K562 (cell line): ENCODE data around the gene PPP3CA. TPM values are rescaled to one million over a fixed set of nuclear protein-coding genes. Genes with fewer than 3 reads are reported as not detected.

Experiments
- ATAC-seq: fragments of 200-7000 bp; cut with Tn5 transposase; 3 replicates; pipeline ENCODE4 v1.9.1; 2020; ENCODE audit warnings: moderate library complexity
- BruUV-seq: library from RNA; stranded (reverse); fragments of 400-500 nt; replicated peaks from 2 replicates; lab custom pipeline; 2021; lab: Mats Ljungman, UMichigan
- CTCF ChIA-PET: fragments of 300-600 bp; formaldehyde crosslinking; extraction: SDS; loops from one replicate; lab custom pipeline; 2021; ENCODE audit warnings: low intra/inter-chr PET ratio; lab: Yijun Ruan, JAX
- POLR2A ChIA-PET: fragments of 300-600, 350-650 bp; sonication (Branson Sonifier 250); formaldehyde crosslinking; extraction: SDS; loops from one replicate; lab custom pipeline; 2021; ENCODE audit warnings: antibody characterized with exemption, inconsistent platforms; lab: Yijun Ruan, JAX
- DNase-seq, 4 experiments: peaks; one replicate each; pipeline versions ENCODE4 v3.0.0 to v3.0.0-alpha.2; 2011 to 2018; ENCODE audit warnings: low spot score in 3 of 4, mixed read lengths in 3 of 4; ENCODE audit errors: extremely low read depth in 1 of 4
- FAIRE-seq: peaks from 2 replicates; lab custom pipeline; 2011; peaks lifted over from hg19 to GRCh38; lab: Jason Lieb, UNC
- H2AFZ ChIP-seq: 2 replicates; pipeline ENCODE4 v1.6.0; 2011; ENCODE audit warnings: low read depth, low read length, control low read depth, inconsistent platforms
- H3K27ac ChIP-seq: fragments of 200-600 bp; 3 replicates; pipeline ENCODE4 v1.8.0; 2011; ENCODE audit warnings: low read depth, mild to moderate bottlenecking, control low read depth, inconsistent platforms, low read length, moderate library complexity, mixed read lengths; ENCODE audit errors: extremely low read depth
- H3K27me3 ChIP-seq, 2 experiments: fragments of 300-600 bp in 1 of 2; 2 replicates in 1 of 2; 3 replicates in 1 of 2; pipeline versions ENCODE4 v1.6.0 to v1.8.0; 2011; ENCODE audit warnings: inconsistent platforms in 2 of 2, low read length in 2 of 2, mild to moderate bottlenecking in 1 of 2, mixed read lengths in 1 of 2, moderate library complexity in 1 of 2; ENCODE audit not compliant: control insufficient read depth in 2 of 2, insufficient read depth in 2 of 2
- H3K36me3 ChIP-seq: fragments of 300-600 bp; 3 replicates; pipeline ENCODE4 v1.8.0; 2011; ENCODE audit warnings: mild to moderate bottlenecking, low read length, inconsistent platforms; ENCODE audit not compliant: control insufficient read depth, insufficient read depth
- H3K4me1 ChIP-seq, 2 experiments: fragments of 200-600 bp in 1 of 2; replicated peaks in 1 of 2; 2 replicates in 1 of 2; 3 replicates in 1 of 2; pipeline versions ENCODE4 v1.5.1 to v1.8.0; 2011; ENCODE audit warnings: inconsistent platforms in 2 of 2, low read length in 2 of 2, mild to moderate bottlenecking in 1 of 2, mixed read lengths in 1 of 2, moderate library complexity in 1 of 2; ENCODE audit not compliant: control insufficient read depth in 2 of 2, insufficient read depth in 2 of 2
- H3K4me2 ChIP-seq: 2 replicates; pipeline ENCODE4 v1.6.1; 2011; ENCODE audit warnings: low read length, control low read depth, inconsistent platforms, mixed read lengths; ENCODE audit not compliant: insufficient read depth
- H3K4me3 ChIP-seq: fragments of 200-600 bp; sonication (generic), shearing (Covaris generic); 2 replicates; pipeline ENCODE4 v1.5.1; 2016; ENCODE audit warnings: control low read depth, inconsistent platforms
- H3K79me2 ChIP-seq: fragments of 200-600 bp; 3 replicates; pipeline ENCODE4 v1.8.0; 2011; ENCODE audit warnings: low read length, inconsistent platforms; ENCODE audit not compliant: control insufficient read depth, insufficient read depth
- H3K9ac ChIP-seq, 2 experiments: 2 replicates each; pipeline versions ENCODE4 v1.6.0 to v1.6.1; 2011; ENCODE audit warnings: low read depth in 2 of 2, low read length in 2 of 2, control low read depth in 1 of 2, inconsistent platforms in 1 of 2, mild to moderate bottlenecking in 1 of 2, mixed read lengths in 1 of 2; ENCODE audit not compliant: insufficient read depth in 1 of 2
- H3K9me1 ChIP-seq: one replicate; pipeline ENCODE4 v1.6.0; 2011; ENCODE audit warnings: inconsistent platforms, mild to moderate bottlenecking, low read length, moderate library complexity; ENCODE audit not compliant: control insufficient read depth, insufficient read depth
- H3K9me3 ChIP-seq: replicated peaks from 2 replicates; pipeline ENCODE4 v1.5.1; 2011; ENCODE audit warnings: low read depth, low read length, inconsistent platforms; ENCODE audit not compliant: control insufficient read depth, insufficient read depth
- H4K20me1 ChIP-seq: replicated peaks from 2 replicates; pipeline ENCODE4 v1.6.1; 2011; ENCODE audit warnings: low read length, inconsistent platforms, mixed read lengths; ENCODE audit not compliant: control insufficient read depth, insufficient read depth
- ATF2 ChIP-seq: sonication (generic); formaldehyde crosslinking; IDR thresholded peaks from 2 replicates; pipeline ENCODE4 v1.8.1; 2022; ENCODE audit warnings: missing genetic modification reagents
- CBX1 ChIP-seq: sonication (generic); IDR thresholded peaks from 2 replicates; pipeline ENCODE4 v1.6.1; 2016; ENCODE audit warnings: antibody characterized with exemption, low read depth, mild to moderate bottlenecking
- MTF1 ChIP-seq: fragments of 250-450 bp; sonication (Bioruptor Pico); IDR thresholded peaks from 2 replicates; pipeline ENCODE4 v1.9.0; 2021; ENCODE audit warnings: moderate library complexity, mild to moderate bottlenecking, inconsistent platforms, borderline replicate concordance
- NCOR1 ChIP-seq: fragments of 450-650 bp; IDR thresholded peaks from 2 replicates; pipeline ENCODE4 v1.6.1; 2016; ENCODE audit warnings: mild to moderate bottlenecking, moderate library complexity
- PML ChIP-seq: IDR thresholded peaks from 2 replicates; pipeline ENCODE4 v1.6.1; 2012; ENCODE audit warnings: low read length, inconsistent platforms
- POLR2H ChIP-seq: IDR thresholded peaks from 2 replicates; pipeline ENCODE4 v1.6.1; 2016; ENCODE audit warnings: missing genetic modification characterization, low read depth, mild to moderate bottlenecking, control low read depth, missing compliant biosample characterization, moderate library complexity
- SMAD2 ChIP-seq: fragments of 150-350 bp; IDR thresholded peaks from 2 replicates; pipeline ENCODE4 v1.6.1; 2014; ENCODE audit warnings: low read depth, mild to moderate bottlenecking, low read length
- U2AF2 ChIP-seq: fragments of 200-400 bp; formaldehyde crosslinking; optimal IDR thresholded peaks from 2 replicates; pipeline ENCODE3; 2017; ENCODE audit warnings: low read depth, mild to moderate bottlenecking, low read length
- USF2 ChIP-seq: sonication (generic); formaldehyde crosslinking; IDR thresholded peaks from 2 replicates; pipeline ENCODE4 v1.5.0; 2020; ENCODE audit warnings: missing genetic modification reagents
- ZNF3 ChIP-seq: fragments of 250-450 bp; sonication (Bioruptor Pico); IDR thresholded peaks from 2 replicates; pipeline ENCODE4 v1.5.0; 2021; ENCODE audit warnings: mild to moderate bottlenecking, moderate library complexity
- WGBS: fragments of 100-300 bp; shearing (Covaris generic); methylation state at CpG from one replicate; pipeline ENCODE4 v1.1.6; 2016; ENCODE audit warnings: low coverage, mixed read lengths; ENCODE audit not compliant: insufficient coverage; ENCODE audit errors: missing lambda C conversion rate; 5-methylcytosine and 5-hydroxymethylcytosine counted together
- in situ Hi-C: fragments of 300-500 bp; cut with MboI; formaldehyde crosslinking; loops from 4 replicates; pipeline ENCODE4 v1.15.0; 2018; ENCODE audit warnings: inconsistent platforms, mixed read lengths
- intact Hi-C: fragments of 100-400 bp; cut with micrococcal nuclease; formaldehyde crosslinking; loops from 2 replicates; pipeline ENCODE4 v1.14.2; 2022
- polyA plus RNA-seq, 8 experiments: library from polyadenylated mRNA; depleted of rRNA in 4 of 8; stranded (reverse) in 5 of 8; unstranded in 3 of 8; fragments of >200 nt; fragmentation: Nextera tagmentation in 2 of 8; fragmentation: Illumina TruSeq in 1 of 8; extraction: Ambion mirVana in 2 of 8; extraction: Trizol in 1 of 8; gene quantifications; 2 replicates each; pipeline versions ENCODE4 v1.2.1 to v1.2.3, GENCODE V29; 2011 to 2014; ENCODE audit warnings: inconsistent platforms in 1 of 8, missing spikeins in 1 of 8
- total RNA-seq, 7 experiments: library from RNA; depleted of rRNA in 6 of 7; stranded (reverse); fragments of >200 nt in 6 of 7; fragmentation: Illumina TruSeq in 2 of 7; extraction: Trizol in 2 of 7; gene quantifications; 2 replicates each; pipeline versions ENCODE4 v1.2.1 to v1.2.3, GENCODE V29; 2011 to 2021; ENCODE audit warnings: low replicate concordance in 1 of 7

The PPP3CA gene
- total and polyA plus RNA-seq, 9 of the 15 experiments (the other 6 are each of a cell fraction or from before 2014, with no cell fraction given): 0.94 to 3.2 (median 1.6) TPM

- POLR2A ChIA-PET: no interaction called here
- Histone ChIP-seq H3K79me2 (no peaks in the 10 kb centered on the region), H3K9ac (no peak overlapping the region), H3K27me3 (no peaks in the 10 kb centered on the region), H3K9me3 (0 out of 2 replicates have a peak, but pooled peaks cover 1% of the 10 kb centered on the region), H2AFZ (no peak overlapping the region), H3K27ac (no peak overlapping the region), H3K4me3 (no peak overlapping the region), H3K36me3 (no peaks in the 10 kb centered on the region), H3K9me1 (no peaks in the 10 kb centered on the region), H4K20me1 (no peaks in the 10 kb centered on the region), H3K4me1 (no peaks in the 10 kb centered on the region)
- FAIRE-seq (no peak), ATAC-seq (no peak), DNase-seq (no peak)
- in situ Hi-C loops: no loop called here
- intact Hi-C loops: no loop called here
- no TSS peak for BruUV-seq
- CTCF ChIA-PET: no interaction called here
- no peak for TF ChIP-seq ZNF3
- no peak for TF ChIP-seq PML
- TF ChIP-seq NCOR1: no peak
- TF ChIP-seq CBX1: no peak
- no peak for TF ChIP-seq ATF2 (CRISPR knock-in tag)
- no peak for TF ChIP-seq SMAD2
- TF ChIP-seq MTF1: no peak
- TF ChIP-seq POLR2H (tag): no peak
- no peak for TF ChIP-seq U2AF2
- no peak for TF ChIP-seq USF2 (CRISPR knock-in tag)
- TF ChIP-seq, all 486 proteins: peak for 0
- 0% methylated on average over 1 of the region's 1 CpG for WGBS
- H3K4me2 ChIP-seq: no peak overlapping the region
Observed at GRCh38 chr4:101076032-101076431, 271.3 kb downstream of the PPP3CA start.
